GM12878 (cell line): ENCODE data around the gene UBXN7. TPM values are rescaled to one million over a fixed set of nuclear protein-coding genes. Genes with fewer than 3 reads are reported as not detected.

Experiments
- ATAC-seq: fragments of 200-7000 bp; cut with Tn5 transposase; 3 replicates; pipeline ENCODE4 v1.9.1; 2020; ENCODE audit warnings: mild to moderate bottlenecking, moderate library complexity
- BruUV-seq: library from RNA; stranded (reverse); fragments of 400-500 nt; replicated peaks from 2 replicates; lab custom pipeline; 2021; lab: Mats Ljungman, UMichigan
- CTCF ChIA-PET: fragments of 300-600 bp; sonication (Branson Sonifier 250); formaldehyde crosslinking; extraction: SDS; loops from one replicate; lab custom pipeline; 2021; ENCODE audit warnings: inconsistent platforms; lab: Yijun Ruan, JAX
- POLR2A ChIA-PET: fragments of 350-600 bp; formaldehyde crosslinking; extraction: SDS; loops from one replicate; lab custom pipeline; 2021; ENCODE audit warnings: inconsistent platforms; lab: Charles Lee
- RAD21 ChIA-PET: fragments of 300-600 bp; sonication (Branson Sonifier 250); formaldehyde crosslinking; loops from one replicate; lab custom pipeline; 2023; ENCODE audit warnings: antibody characterized with exemption; ENCODE audit not compliant: unreplicated experiment; lab: Charles Lee
- SMC1A ChIA-PET: fragments of 300-600 bp; sonication (Branson Sonifier 250); formaldehyde crosslinking; loops from one replicate; lab custom pipeline; 2023; ENCODE audit not compliant: unreplicated experiment, uncharacterized antibody; lab: Charles Lee
- DNase-seq: peaks from one replicate; pipeline ENCODE4 v3.0.0-alpha.2; 2011; ENCODE audit warnings: low read depth, low spot score
- FAIRE-seq: peaks from 3 replicates; lab custom pipeline; 2011; peaks lifted over from hg19 to GRCh38; lab: Jason Lieb, UNC
- H2AFZ ChIP-seq: 2 replicates; pipeline ENCODE4 v1.6.0; 2011; ENCODE audit warnings: low read depth, low read length, control low read depth; ENCODE audit not compliant: control insufficient read depth
- H3K27ac ChIP-seq: 2 replicates; pipeline ENCODE4 v1.5.1; 2011; ENCODE audit warnings: control low read depth; ENCODE audit not compliant: control insufficient read depth, insufficient read depth
- H3K27me3 ChIP-seq, 2 experiments: replicated peaks in 1 of 2; 2 replicates each; pipeline versions ENCODE4 v1.6.0 to v1.6.1; 2011; ENCODE audit warnings: low read length in 1 of 2; ENCODE audit not compliant: control insufficient read depth in 2 of 2, insufficient read depth in 2 of 2
- H3K36me3 ChIP-seq, 2 experiments: 2 replicates each; pipeline ENCODE4 v1.5.1; 2011; ENCODE audit warnings: low read length in 1 of 2; ENCODE audit not compliant: control insufficient read depth in 2 of 2, insufficient read depth in 2 of 2
- H3K4me1 ChIP-seq: 2 replicates; pipeline ENCODE4 v1.6.1; 2011; ENCODE audit warnings: mild to moderate bottlenecking, low read length, moderate library complexity, mixed read lengths; ENCODE audit not compliant: control insufficient read depth, insufficient read depth
- H3K4me2 ChIP-seq: 2 replicates; pipeline ENCODE4 v1.6.0; 2011; ENCODE audit warnings: control low read depth; ENCODE audit not compliant: control insufficient read depth, insufficient read depth
- H3K4me3 ChIP-seq: fragments of 200-600 bp; sonication (generic); 2 replicates; pipeline ENCODE4 v1.5.1; 2016
- H3K79me2 ChIP-seq: 2 replicates; pipeline ENCODE4 v1.6.0; 2011; ENCODE audit warnings: low read length; ENCODE audit not compliant: control insufficient read depth, insufficient read depth
- H3K9ac ChIP-seq: 2 replicates; pipeline ENCODE4 v1.8.0; 2011; ENCODE audit warnings: low read length, control low read depth, mixed read lengths; ENCODE audit not compliant: control insufficient read depth, insufficient read depth
- H3K9me3 ChIP-seq: replicated peaks from 3 replicates; pipeline ENCODE4 v1.5.1; 2011; ENCODE audit warnings: mild to moderate bottlenecking, low read length; ENCODE audit not compliant: control insufficient read depth, insufficient read depth
- H4K20me1 ChIP-seq: 2 replicates; pipeline ENCODE4 v1.6.0; 2011; ENCODE audit not compliant: control insufficient read depth, insufficient read depth
- ATF7 ChIP-seq: fragments of 450-650 bp; IDR thresholded peaks from 2 replicates; pipeline ENCODE4 v1.6.1; 2016; ENCODE audit warnings: low read depth, mild to moderate bottlenecking
- CHD1 ChIP-seq: IDR thresholded peaks from 2 replicates; pipeline ENCODE4 v1.6.1; 2012; ENCODE audit warnings: low read depth, low read length, improper control_type of control experiment
- CREB1 ChIP-seq: IDR thresholded peaks from 2 replicates; pipeline ENCODE4 v1.6.1; 2012; ENCODE audit warnings: low read depth, mild to moderate bottlenecking, inconsistent platforms
- EP300 ChIP-seq, 2 experiments: fragments of 150-350 bp in 1 of 2; IDR thresholded peaks; 2 replicates each; pipeline ENCODE4 v1.6.1; 2011 to 2012; ENCODE audit warnings: low read depth in 2 of 2, low read length in 2 of 2, borderline replicate concordance in 1 of 2, improper control_type of control experiment in 1 of 2, inconsistent platforms in 1 of 2; ENCODE audit not compliant: control insufficient read depth in 1 of 2
- FOS ChIP-seq: IDR thresholded peaks from 3 replicates; pipeline ENCODE4 v1.6.1; 2011; ENCODE audit warnings: borderline replicate concordance; ENCODE audit not compliant: insufficient read length; ENCODE audit errors: extremely low read depth
- PML ChIP-seq: IDR thresholded peaks from 2 replicates; pipeline ENCODE4 v1.6.1; 2012; ENCODE audit warnings: low read length, inconsistent platforms
- SIN3A ChIP-seq: IDR thresholded peaks from 2 replicates; pipeline ENCODE4 v1.6.1; 2012; ENCODE audit warnings: low read depth, low read length, improper control_type of control experiment
- ZNF24 ChIP-seq: fragments of 450-650 bp; IDR thresholded peaks from 2 replicates; pipeline ENCODE4 v1.6.1; 2017; ENCODE audit warnings: antibody characterized with exemption, mild to moderate bottlenecking
- WGBS: methylation state at CpG from one replicate; pipeline ENCODE4 v1.1.6; 2016; ENCODE audit warnings: low lambda C conversion rate; ENCODE audit not compliant: insufficient replicate concordance, insufficient coverage; ENCODE audit errors: missing lambda C conversion rate; 5-methylcytosine and 5-hydroxymethylcytosine counted together
- in situ Hi-C: fragments of 300-500 bp; cut with MboI; formaldehyde crosslinking; loops from 9 replicates; pipeline ENCODE4 v1.14.3; 2018; ENCODE audit warnings: mixed read lengths
- intact Hi-C: fragments of 100-400 bp; cut with micrococcal nuclease; formaldehyde crosslinking; loops from one replicate; pipeline ENCODE4 v1.14.2; 2022; ENCODE audit not compliant: unreplicated experiment
- polyA plus RNA-seq, 11 experiments: library from polyadenylated mRNA; depleted of rRNA in 4 of 11; unstranded in 6 of 11; stranded (reverse) in 5 of 11; fragments of >200 nt; fragmentation: Nextera tagmentation in 4 of 11; fragmentation: Illumina TruSeq in 1 of 11; extraction: Ambion mirVana in 4 of 11; extraction: Trizol in 1 of 11; gene quantifications; 1 replicate in 1 of 11; 2 replicates in 10 of 11; pipeline versions ENCODE4 v1.2.1 to v1.2.3, GENCODE V29; 2011 to 2016; ENCODE audit warnings: inconsistent platforms in 2 of 11, missing spikeins in 2 of 11, low read depth in 1 of 11
- total RNA-seq, 4 experiments: library from RNA; depleted of rRNA in 3 of 4; stranded (reverse); fragments of >200 nt in 3 of 4; fragmentation: Illumina TruSeq in 1 of 4; extraction: Trizol in 1 of 4; gene quantifications; 2 replicates each; pipeline versions ENCODE4 v1.2.1 to v1.2.3, GENCODE V29; 2013 to 2021
- TF ChIP-seq, protein P1 (sequence below): fragments of 450-650 bp; IDR thresholded peaks from 2 replicates; pipeline ENCODE4 v1.6.1; 2018; ENCODE audit warnings: borderline replicate concordance, mild to moderate bottlenecking; ENCODE audit not compliant: partially characterized antibody
- TF ChIP-seq, protein P2 (sequence below): IDR thresholded peaks from 2 replicates; pipeline ENCODE4 v1.6.1; 2011; ENCODE audit warnings: mild to moderate bottlenecking, low read depth, low read length, moderate library complexity; ENCODE audit not compliant: insufficient replicate concordance
- TF ChIP-seq, protein P3 (sequence below): IDR thresholded peaks from 2 replicates; pipeline ENCODE4 v1.6.1; 2012; ENCODE audit warnings: low read length, inconsistent platforms
- TF ChIP-seq, protein P4 (sequence below): fragments of 450-650 bp; IDR thresholded peaks from 2 replicates; pipeline ENCODE4 v1.6.1; 2016; ENCODE audit warnings: mild to moderate bottlenecking

The UBXN7 gene
- total and polyA plus RNA-seq, 10 of the 15 experiments (the other 5 are each of a cell fraction or from before 2014, with no cell fraction given): 4.8 to 78.4 (median 24.9) TPM

DNA sequence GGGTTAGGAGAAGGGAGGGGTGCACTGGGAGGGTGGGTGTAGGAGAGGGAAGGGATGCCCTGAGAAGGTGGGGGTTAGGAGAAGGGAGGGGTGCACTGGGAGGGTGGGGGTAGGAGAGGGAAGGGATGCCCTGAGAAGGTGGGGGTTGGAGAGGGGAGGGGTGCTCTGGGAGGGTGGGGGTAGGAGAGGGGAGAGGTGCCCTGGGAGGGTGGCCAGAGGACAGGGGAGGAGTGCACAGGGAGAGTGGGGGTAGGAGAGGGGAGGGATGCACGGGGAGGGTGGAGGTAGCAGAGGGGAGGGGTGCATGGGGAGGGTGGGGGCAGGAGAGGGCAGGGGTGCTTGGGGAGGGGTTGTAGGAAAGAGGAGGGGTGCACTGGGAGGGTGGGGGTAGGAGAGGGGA, 97.2 kb downstream of the UBXN7 start (continued):
- TF ChIP-seq, protein P1, sequence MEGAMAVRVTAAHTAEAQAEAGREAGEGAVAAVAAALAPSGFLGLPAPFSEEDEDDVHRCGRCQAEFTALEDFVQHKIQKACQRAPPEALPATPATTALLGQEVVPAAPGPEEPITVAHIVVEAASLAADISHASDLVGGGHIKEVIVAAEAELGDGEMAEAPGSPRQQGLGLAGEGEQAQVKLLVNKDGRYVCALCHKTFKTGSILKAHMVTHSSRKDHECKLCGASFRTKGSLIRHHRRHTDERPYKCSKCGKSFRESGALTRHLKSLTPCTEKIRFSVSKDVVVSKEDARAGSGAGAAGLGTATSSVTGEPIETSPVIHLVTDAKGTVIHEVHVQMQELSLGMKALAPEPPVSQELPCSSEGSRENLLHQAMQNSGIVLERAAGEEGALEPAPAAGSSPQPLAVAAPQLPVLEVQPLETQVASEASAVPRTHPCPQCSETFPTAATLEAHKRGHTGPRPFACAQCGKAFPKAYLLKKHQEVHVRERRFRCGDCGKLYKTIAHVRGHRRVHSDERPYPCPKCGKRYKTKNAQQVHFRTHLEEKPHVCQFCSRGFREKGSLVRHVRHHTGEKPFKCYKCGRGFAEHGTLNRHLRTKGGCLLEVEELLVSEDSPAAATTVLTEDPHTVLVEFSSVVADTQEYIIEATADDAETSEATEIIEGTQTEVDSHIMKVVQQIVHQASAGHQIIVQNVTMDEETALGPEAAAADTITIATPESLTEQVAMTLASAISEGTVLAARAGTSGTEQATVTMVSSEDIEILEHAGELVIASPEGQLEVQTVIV: no peak
- TF ChIP-seq, protein P2, sequence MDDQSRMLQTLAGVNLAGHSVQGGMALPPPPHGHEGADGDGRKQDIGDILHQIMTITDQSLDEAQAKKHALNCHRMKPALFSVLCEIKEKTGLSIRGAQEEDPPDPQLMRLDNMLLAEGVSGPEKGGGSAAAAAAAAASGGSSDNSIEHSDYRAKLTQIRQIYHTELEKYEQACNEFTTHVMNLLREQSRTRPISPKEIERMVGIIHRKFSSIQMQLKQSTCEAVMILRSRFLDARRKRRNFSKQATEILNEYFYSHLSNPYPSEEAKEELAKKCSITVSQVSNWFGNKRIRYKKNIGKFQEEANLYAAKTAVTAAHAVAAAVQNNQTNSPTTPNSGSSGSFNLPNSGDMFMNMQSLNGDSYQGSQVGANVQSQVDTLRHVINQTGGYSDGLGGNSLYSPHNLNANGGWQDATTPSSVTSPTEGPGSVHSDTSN: no peak
- TF ChIP-seq EP300 (IDR thresholded peaks at IDR 0.05; ENCODE audit: borderline replicate concordance in 1 of 2, control insufficient read depth in 1 of 2, low read depth in 2 of 2, low read length in 2 of 2) (no peak), CREB1 (no peak), ATF7 (no peak)

DNA sequence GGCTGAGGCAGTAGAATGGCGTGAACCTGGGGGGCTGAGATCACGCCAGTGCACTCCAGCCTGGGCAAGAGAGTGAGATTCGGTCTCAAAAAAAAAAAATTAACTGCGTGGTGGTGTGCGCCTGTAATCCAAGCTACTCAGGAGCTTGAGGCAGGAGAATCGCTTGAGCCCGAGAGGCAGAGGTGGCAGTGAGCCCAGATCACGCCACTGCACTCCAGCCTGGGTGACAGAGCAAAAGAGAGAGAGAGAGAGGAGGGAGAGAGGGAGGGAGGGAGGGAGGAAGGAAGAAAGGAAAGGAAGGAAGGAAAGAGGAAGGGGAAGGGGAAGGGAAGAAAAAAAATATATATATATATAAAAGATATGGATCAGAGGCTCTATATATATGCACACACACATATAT, 100.1 kb downstream of the UBXN7 start:
- 58% methylated on average over 7 of the region's 8 CpGs for WGBS
- no peak for TF ChIP-seq ZNF24
- TF ChIP-seq CHD1: no peak
- no peak for TF ChIP-seq SIN3A
- TF ChIP-seq, protein P3, sequence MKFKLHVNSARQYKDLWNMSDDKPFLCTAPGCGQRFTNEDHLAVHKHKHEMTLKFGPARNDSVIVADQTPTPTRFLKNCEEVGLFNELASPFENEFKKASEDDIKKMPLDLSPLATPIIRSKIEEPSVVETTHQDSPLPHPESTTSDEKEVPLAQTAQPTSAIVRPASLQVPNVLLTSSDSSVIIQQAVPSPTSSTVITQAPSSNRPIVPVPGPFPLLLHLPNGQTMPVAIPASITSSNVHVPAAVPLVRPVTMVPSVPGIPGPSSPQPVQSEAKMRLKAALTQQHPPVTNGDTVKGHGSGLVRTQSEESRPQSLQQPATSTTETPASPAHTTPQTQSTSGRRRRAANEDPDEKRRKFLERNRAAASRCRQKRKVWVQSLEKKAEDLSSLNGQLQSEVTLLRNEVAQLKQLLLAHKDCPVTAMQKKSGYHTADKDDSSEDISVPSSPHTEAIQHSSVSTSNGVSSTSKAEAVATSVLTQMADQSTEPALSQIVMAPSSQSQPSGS: no peak
- TF ChIP-seq, protein P4, sequence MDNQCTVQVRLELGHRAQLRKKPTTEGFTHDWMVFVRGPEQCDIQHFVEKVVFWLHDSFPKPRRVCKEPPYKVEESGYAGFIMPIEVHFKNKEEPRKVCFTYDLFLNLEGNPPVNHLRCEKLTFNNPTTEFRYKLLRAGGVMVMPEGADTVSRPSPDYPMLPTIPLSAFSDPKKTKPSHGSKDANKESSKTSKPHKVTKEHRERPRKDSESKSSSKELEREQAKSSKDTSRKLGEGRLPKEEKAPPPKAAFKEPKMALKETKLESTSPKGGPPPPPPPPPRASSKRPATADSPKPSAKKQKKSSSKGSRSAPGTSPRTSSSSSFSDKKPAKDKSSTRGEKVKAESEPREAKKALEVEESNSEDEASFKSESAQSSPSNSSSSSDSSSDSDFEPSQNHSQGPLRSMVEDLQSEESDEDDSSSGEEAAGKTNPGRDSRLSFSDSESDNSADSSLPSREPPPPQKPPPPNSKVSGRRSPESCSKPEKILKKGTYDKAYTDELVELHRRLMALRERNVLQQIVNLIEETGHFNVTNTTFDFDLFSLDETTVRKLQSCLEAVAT: no peak
- no peak for TF ChIP-seq PML
- TF ChIP-seq FOS: no peak

More for the DNA sequence above, 100.1 kb downstream of the UBXN7 start:
- H3K27me3 ChIP-seq: no peaks in the 10 kb centered on the region
- intact Hi-C loops (no loop called here), in situ Hi-C loops (no loop called here)
- CTCF ChIA-PET: no interaction called here
- H3K4me3 ChIP-seq: no peak overlapping the region
- H3K36me3 ChIP-seq: no peaks in the 10 kb centered on the region
- no peak for FAIRE-seq
- no peak overlapping the region for H2AFZ ChIP-seq
- SMC1A ChIA-PET: interaction anchor here (0.6 kb wide), 1 partner anchor 81 kb away, joined by 3 read pairs; no protein-coding TSS in a partner anchor
- no peaks in the 10 kb centered on the region for H3K9me3 ChIP-seq
- no peak overlapping the region for H3K4me2 ChIP-seq
- no peaks in the 10 kb centered on the region for H3K4me1 ChIP-seq
- no peaks in the 10 kb centered on the region for H4K20me1 ChIP-seq
- POLR2A ChIA-PET: interaction anchor here (0.7 kb wide), 1 partner anchor 559 kb away, joined by 3 read pairs; no protein-coding TSS in a partner anchor
- ATAC-seq: no peak
- H3K79me2 ChIP-seq: no peaks in the 10 kb centered on the region
- H3K9ac ChIP-seq: no peak overlapping the region
- RAD21 ChIA-PET: no interaction called here
- H3K27ac ChIP-seq: no peak overlapping the region
- DNase-seq: no peak
- BruUV-seq: no TSS peak
